ENCODE results near the gene PCDH12. TPM values are rescaled to one million over a fixed set of nuclear protein-coding genes. Genes with fewer than 3 reads are reported as not detected.

Gene PCDH12
- total RNA-seq, 3 donors from 2014 or later, result 1.8 to 5.6 (median 3.5) TPM

GRCh38 chr5:141960449-141961323 is 2.7 kb upstream of the PCDH12 start:
- Histone ChIP-seq H3K27me3 (no peaks in the 10 kb centered on the region), H3K9me3 (no peaks in the 10 kb centered on the region), H3K27ac (peak overlapping the region in 1 of 2 donors; percentile 34), H3K36me3 (no peaks in the 10 kb centered on the region), H3K4me1 (no peaks in the 10 kb centered on the region), H3K4me3 (no peak overlapping the region)
- intact Hi-C loops (cut with DNase I; ENCODE audit: low total_unique reads), result loop anchor here (10.0 kb wide), 1 partner anchor 266 kb away; no protein-coding TSS in a partner anchor
- TF ChIP-seq, protein P1, sequence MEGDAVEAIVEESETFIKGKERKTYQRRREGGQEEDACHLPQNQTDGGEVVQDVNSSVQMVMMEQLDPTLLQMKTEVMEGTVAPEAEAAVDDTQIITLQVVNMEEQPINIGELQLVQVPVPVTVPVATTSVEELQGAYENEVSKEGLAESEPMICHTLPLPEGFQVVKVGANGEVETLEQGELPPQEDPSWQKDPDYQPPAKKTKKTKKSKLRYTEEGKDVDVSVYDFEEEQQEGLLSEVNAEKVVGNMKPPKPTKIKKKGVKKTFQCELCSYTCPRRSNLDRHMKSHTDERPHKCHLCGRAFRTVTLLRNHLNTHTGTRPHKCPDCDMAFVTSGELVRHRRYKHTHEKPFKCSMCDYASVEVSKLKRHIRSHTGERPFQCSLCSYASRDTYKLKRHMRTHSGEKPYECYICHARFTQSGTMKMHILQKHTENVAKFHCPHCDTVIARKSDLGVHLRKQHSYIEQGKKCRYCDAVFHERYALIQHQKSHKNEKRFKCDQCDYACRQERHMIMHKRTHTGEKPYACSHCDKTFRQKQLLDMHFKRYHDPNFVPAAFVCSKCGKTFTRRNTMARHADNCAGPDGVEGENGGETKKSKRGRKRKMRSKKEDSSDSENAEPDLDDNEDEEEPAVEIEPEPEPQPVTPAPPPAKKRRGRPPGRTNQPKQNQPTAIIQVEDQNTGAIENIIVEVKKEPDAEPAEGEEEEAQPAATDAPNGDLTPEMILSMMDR (IDR thresholded peaks at IDR 0.05), result peak; percentile 74 to 93 (median 91)
- TF ChIP-seq POLR2AphosphoS5 (IDR thresholded peaks at IDR 0.05) (peak in 2 of 3 donors; percentile 13 to 40), POLR2A (IDR thresholded peaks at IDR 0.05) (no peak)
- DNase-seq (ENCODE audit: low spot score in 2 of 2), result peak; percentile 86 to 90

DNA sequence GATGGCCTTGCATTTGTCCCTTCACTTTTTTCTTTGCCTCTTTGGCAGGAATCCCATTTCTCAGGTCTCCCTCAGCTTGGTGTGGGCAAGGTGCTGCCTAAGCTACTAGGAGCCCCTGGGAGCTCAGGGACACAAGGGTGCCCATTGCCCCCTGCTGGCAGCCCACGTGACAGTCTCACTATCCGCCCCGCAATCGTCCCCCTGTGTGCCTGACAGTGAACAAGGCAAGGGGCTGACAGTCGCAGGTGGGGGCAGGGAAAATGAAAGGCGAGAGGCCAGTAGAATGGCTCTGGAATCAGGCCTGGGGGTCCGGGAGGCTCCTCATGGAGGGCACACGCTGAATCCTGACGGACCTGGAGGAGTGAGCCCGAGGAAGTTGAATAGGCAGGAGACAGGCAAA is 2.0 kb upstream of the PCDH12 start:
- Histone ChIP-seq H3K27me3 (no peaks in the 10 kb centered on the region), H3K27ac (peak overlapping the region in 1 of 2 donors; percentile 34), H3K9me3 (no peaks in the 10 kb centered on the region), H3K36me3 (no peaks in the 10 kb centered on the region), H3K4me3 (no peak overlapping the region), H3K4me1 (no peaks in the 10 kb centered on the region)
- no peak for DNase-seq (ENCODE audit: low spot score in 2 of 2)
- TF ChIP-seq, protein P1 (IDR thresholded peaks at IDR 0.05), result no peak
- TF ChIP-seq POLR2AphosphoS5 (IDR thresholded peaks at IDR 0.05), result no peak
- TF ChIP-seq POLR2A (IDR thresholded peaks at IDR 0.05), result no peak
- intact Hi-C loops (cut with DNase I; ENCODE audit: low total_unique reads), result loop anchor here (10.0 kb wide), 1 partner anchor 265 kb away; no protein-coding TSS in a partner anchor

- H3K4me3 ChIP-seq, result no peak overlapping the region
- intact Hi-C loops (cut with DNase I; ENCODE audit: low total_unique reads), result no loop called here
- TF ChIP-seq POLR2A (IDR thresholded peaks at IDR 0.05) (no peak), POLR2AphosphoS5 (IDR thresholded peaks at IDR 0.05) (no peak)
- TF ChIP-seq, protein P1 (IDR thresholded peaks at IDR 0.05), result no peak
Measured at GRCh38 chr5:141958546-141959172, 657 bp upstream of the PCDH12 start.

GRCh38 chr5:141957367-141957996 is 520 bp downstream of the PCDH12 start:
- no peaks in the 10 kb centered on the region for H3K9me3 ChIP-seq
- peak overlapping the region in 1 of 3 donors; percentile 43 for H3K4me3 ChIP-seq
- intact Hi-C loops (cut with DNase I; ENCODE audit: low total_unique reads), result no loop called here
- no peaks in the 10 kb centered on the region for H3K36me3 ChIP-seq
- no peaks in the 10 kb centered on the region for H3K27me3 ChIP-seq
- DNase-seq (ENCODE audit: low spot score in 2 of 2), result no peak
- no peaks in the 10 kb centered on the region for H3K4me1 ChIP-seq
- TF ChIP-seq POLR2AphosphoS5 (IDR thresholded peaks at IDR 0.05) (no peak), POLR2A (IDR thresholded peaks at IDR 0.05) (no peak)
- TF ChIP-seq, protein P1 (IDR thresholded peaks at IDR 0.05), result no peak
- peak overlapping the region in 1 of 2 donors; percentile 69 for H3K27ac ChIP-seq

More at GRCh38 chr5:141958546-141959172, 657 bp upstream of the PCDH12 start:
- no peaks in the 10 kb centered on the region for H3K36me3 ChIP-seq
- no peaks in the 10 kb centered on the region for H3K4me1 ChIP-seq
- H3K27ac ChIP-seq, result peak overlapping the region in 1 of 2 donors; percentile 62
- no peaks in the 10 kb centered on the region for H3K9me3 ChIP-seq
- no peak for DNase-seq (ENCODE audit: low spot score in 2 of 2)
- H3K27me3 ChIP-seq, result no peaks in the 10 kb centered on the region
